ENCODE results near the gene MMUT. TPM values are rescaled to one million over a fixed set of nuclear protein-coding genes. Genes with fewer than 3 reads are reported as not detected.

Gene MMUT
- total and polyA plus RNA-seq, 7 donors, result 10.5 to 23.6 (median 16.8) TPM

DNA sequence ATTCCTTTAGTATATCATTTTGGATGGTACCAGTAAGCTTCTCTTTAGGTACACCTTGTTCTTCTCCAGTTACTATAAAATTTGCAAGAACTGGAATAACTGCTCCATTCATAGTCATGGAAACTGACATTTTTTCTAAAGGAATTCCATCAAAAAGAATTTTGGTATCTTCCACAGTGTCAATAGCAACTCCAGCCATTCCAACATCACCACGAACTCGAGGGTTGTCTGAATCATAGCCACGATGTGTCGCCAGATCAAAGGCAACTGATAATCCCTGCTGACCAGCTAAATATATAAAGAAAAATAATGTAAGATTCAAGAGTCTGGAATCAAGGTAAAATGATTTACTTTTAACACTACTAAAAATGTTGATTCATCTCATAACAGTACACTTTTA lies 5.3 kb downstream of the MMUT start:
- Histone ChIP-seq H3K4me3 (no peak overlapping the region), H3K9me3 (no peaks in the 10 kb centered on the region), H3K27ac (no peak overlapping the region), H3K36me3 (peaks cover 0 to 64% (median 7%) of the 10 kb centered on the region in 4 donors), H3K4me1 (peaks cover 0 to 44% (median 15%) of the 10 kb centered on the region in 4 donors), H3K27me3 (no peaks in the 10 kb centered on the region)
- TF ChIP-seq EP300 (IDR thresholded peaks at IDR 0.05), result no peak
- TF ChIP-seq POLR2AphosphoS5 (IDR thresholded peaks at IDR 0.05), result no peak
- TF ChIP-seq, protein P1, sequence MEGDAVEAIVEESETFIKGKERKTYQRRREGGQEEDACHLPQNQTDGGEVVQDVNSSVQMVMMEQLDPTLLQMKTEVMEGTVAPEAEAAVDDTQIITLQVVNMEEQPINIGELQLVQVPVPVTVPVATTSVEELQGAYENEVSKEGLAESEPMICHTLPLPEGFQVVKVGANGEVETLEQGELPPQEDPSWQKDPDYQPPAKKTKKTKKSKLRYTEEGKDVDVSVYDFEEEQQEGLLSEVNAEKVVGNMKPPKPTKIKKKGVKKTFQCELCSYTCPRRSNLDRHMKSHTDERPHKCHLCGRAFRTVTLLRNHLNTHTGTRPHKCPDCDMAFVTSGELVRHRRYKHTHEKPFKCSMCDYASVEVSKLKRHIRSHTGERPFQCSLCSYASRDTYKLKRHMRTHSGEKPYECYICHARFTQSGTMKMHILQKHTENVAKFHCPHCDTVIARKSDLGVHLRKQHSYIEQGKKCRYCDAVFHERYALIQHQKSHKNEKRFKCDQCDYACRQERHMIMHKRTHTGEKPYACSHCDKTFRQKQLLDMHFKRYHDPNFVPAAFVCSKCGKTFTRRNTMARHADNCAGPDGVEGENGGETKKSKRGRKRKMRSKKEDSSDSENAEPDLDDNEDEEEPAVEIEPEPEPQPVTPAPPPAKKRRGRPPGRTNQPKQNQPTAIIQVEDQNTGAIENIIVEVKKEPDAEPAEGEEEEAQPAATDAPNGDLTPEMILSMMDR (IDR thresholded peaks at IDR 0.05), result no peak
- TF ChIP-seq POLR2A (IDR thresholded peaks at IDR 0.05), result no peak
- intact Hi-C loops (cut with DNase I), result no loop called here
- no peak for DNase-seq
- WGBS, 2 donors, result 90 to 93% methylated on average over 4 of the region's 4 CpGs

DNA sequence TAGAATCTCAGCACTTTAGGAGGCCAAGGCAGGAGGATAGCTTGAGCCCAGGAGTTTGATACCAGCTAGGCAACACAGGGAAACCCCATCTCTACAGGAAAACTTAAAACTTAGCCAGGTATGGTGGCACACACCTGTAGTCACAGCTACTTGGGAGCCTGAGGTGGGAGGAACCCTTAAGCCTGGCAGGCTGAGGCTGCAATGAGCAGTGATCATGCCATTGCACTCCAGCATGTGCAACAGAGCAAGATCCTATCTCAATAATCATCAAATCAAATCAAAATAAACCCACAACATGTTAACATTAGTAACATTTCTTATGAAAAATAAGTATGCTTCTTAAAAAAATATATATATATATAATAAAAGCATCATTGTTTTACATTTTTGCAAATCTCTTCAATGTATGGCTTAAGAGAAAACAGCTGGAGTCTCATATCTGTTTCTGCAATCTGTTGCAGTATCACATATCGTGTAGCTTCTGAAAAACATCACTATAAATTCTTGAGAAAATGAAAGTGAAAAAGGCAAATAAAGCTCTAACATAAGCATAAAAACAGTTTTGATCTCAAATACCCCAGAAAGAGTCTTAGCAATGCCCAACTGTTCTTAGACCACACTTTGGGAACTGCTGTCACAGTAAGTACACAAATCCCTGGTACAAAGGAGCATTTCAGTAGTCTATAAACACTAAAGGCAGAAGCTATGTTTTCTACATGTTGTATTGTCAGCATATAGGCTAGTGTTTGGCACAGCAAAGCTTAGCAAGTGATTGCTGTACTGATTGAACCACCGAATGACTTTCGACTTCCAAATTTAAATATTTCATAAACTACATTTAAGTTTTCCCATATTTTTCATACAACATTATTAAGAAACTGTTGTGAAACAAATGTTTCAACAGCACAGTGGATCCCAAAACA lies 8.0 kb downstream of the MMUT start:
- Histone ChIP-seq H3K27ac (no peak overlapping the region), H3K4me1 (peaks cover 0 to 19% (median 2%) of the 10 kb centered on the region in 4 donors), H3K36me3 (peaks cover 5 to 90% (median 15%) of the 10 kb centered on the region in 4 donors), H3K9me3 (no peaks in the 10 kb centered on the region), H3K27me3 (no peaks in the 10 kb centered on the region), H3K4me3 (no peak overlapping the region)
- no peak for TF ChIP-seq EP300 (IDR thresholded peaks at IDR 0.05)
- no peak for TF ChIP-seq POLR2AphosphoS5 (IDR thresholded peaks at IDR 0.05)
- no peak for TF ChIP-seq POLR2A (IDR thresholded peaks at IDR 0.05)
- TF ChIP-seq, protein P1 (IDR thresholded peaks at IDR 0.05), result no peak
- intact Hi-C loops (cut with DNase I), result no loop called here
- 88 to 92% methylated on average over 3 of the region's 3 CpGs for WGBS, 2 donors
- no peak for DNase-seq

DNA sequence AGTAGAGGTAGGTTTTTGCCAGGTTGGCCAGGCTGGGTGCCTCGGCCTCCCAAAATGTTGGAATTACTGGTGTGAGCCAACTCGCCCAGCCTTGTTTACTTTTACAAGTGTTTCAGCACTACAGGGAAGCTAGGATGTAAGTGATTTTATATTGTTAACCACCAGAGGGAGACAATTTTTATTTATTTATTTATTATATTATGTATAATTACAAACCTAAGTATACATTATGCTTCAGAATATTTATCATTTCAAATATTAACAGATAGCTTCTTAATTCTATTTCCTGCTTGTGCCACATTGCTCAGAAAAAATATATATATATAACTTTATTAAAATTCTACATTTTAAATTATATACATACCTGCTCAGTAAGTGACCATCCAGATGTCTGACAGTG lies 9.8 kb downstream of the MMUT start:
- H3K27ac ChIP-seq, result no peak overlapping the region
- H3K4me3 ChIP-seq, result no peak overlapping the region
- H3K4me1 ChIP-seq, result peaks cover 0 to 5% (median 0%) of the 10 kb centered on the region in 4 donors
- intact Hi-C loops (cut with DNase I), result no loop called here
- WGBS, 2 donors, result 68 to 80% methylated on average over 2 of the region's 2 CpGs
- peaks cover 5 to 98% (median 17%) of the 10 kb centered on the region in 4 donors for H3K36me3 ChIP-seq
- H3K27me3 ChIP-seq, result no peaks in the 10 kb centered on the region
- DNase-seq, result no peak
- H3K9me3 ChIP-seq, result no peaks in the 10 kb centered on the region
- TF ChIP-seq POLR2AphosphoS5 (IDR thresholded peaks at IDR 0.05) (no peak), EP300 (IDR thresholded peaks at IDR 0.05) (no peak), POLR2A (IDR thresholded peaks at IDR 0.05) (no peak)
- TF ChIP-seq, protein P1 (IDR thresholded peaks at IDR 0.05), result no peak

DNA sequence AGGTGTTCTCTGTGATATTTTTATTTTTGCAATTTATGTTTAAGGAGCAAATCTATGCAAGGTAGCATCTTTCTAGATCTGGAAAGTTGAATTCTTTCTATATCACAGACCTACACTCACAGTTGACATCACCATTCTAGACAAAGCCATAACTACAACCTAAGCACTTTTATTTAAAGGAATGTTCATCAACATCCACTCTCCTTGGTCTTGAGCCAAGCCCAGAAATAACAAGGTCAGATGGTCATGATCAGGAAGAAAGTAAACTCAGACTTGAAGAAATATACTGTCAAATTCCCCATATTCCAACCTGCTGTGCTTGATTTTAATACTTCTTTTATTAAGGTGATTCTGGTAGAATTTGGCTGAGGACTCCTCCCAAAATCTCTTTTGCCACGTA lies 32.2 kb downstream of the MMUT start:
- no peak overlapping the region for H3K4me3 ChIP-seq
- no peak for DNase-seq
- no peaks in the 10 kb centered on the region for H3K4me1 ChIP-seq
- H3K36me3 ChIP-seq, result peaks cover 7 to 77% (median 26%) of the 10 kb centered on the region in 4 donors
- intact Hi-C loops (cut with DNase I), result no loop called here
- H3K27me3 ChIP-seq, result no peaks in the 10 kb centered on the region
- no peak for TF ChIP-seq POLR2AphosphoS5 (IDR thresholded peaks at IDR 0.05)
- TF ChIP-seq EP300 (IDR thresholded peaks at IDR 0.05), result no peak
- TF ChIP-seq POLR2A (IDR thresholded peaks at IDR 0.05), result no peak
- TF ChIP-seq, protein P1 (IDR thresholded peaks at IDR 0.05), result no peak
- H3K9me3 ChIP-seq, result no peaks in the 10 kb centered on the region
- WGBS, 2 donors, result 97% methylated on average over 1 of the region's 1 CpG
- H3K27ac ChIP-seq, result no peak overlapping the region

Measured in sigmoid colon (tissue), 7 donors.